LHCN-M2 (cell line): Measurements from ENCODE around the gene SARDH. TPM values are rescaled to one million over a fixed set of nuclear protein-coding genes. Genes with fewer than 3 reads are reported as not detected.

Source experiments
- DNase-seq: peaks from one replicate; pipeline ENCODE4 v3.0.0-alpha.2; 2012; ENCODE audit warnings: low read depth
- total RNA-seq: library from RNA; depleted of rRNA; stranded (reverse); fragments of >200 nt; gene quantifications from 2 replicates; pipeline ENCODE4 v1.2.3, GENCODE V29; 2014

The SARDH gene
- total RNA-seq, 1 experiment from 2014 or later, result 54.8 TPM

DNA sequence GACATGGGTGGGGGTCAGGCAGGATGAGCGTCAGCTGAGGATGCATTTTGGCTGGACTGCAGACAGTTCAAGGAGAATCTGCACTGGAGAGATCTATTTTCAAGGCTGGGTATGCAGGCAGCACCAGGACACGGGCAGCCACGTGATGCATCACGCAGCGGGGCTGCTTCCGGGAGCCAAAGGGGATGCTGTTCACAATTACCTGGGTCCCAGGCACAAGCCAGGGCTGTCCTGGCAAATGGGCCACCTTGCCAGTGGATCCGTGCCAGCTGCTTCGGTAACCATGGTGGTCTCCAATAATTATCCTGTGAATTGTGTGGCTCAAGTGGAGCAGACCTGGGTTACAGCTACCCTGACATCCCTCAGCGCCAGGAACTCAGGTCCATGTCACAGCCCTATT lies 84.5 kb downstream of the SARDH start:
- DNase-seq, result no peak

- no peak for DNase-seq
Measured at GRCh38 chr9:133650026-133650425, 88.1 kb downstream of the SARDH start.

- no peak for DNase-seq
Measured at GRCh38 chr9:133649194-133649593, 89.0 kb downstream of the SARDH start.

GRCh38 chr9:133647765-133648469 lies 90.2 kb downstream of the SARDH start:
- no peak for DNase-seq

- DNase-seq, result no peak
Measured at GRCh38 chr9:133647148-133647547, 91.0 kb downstream of the SARDH start.

DNA sequence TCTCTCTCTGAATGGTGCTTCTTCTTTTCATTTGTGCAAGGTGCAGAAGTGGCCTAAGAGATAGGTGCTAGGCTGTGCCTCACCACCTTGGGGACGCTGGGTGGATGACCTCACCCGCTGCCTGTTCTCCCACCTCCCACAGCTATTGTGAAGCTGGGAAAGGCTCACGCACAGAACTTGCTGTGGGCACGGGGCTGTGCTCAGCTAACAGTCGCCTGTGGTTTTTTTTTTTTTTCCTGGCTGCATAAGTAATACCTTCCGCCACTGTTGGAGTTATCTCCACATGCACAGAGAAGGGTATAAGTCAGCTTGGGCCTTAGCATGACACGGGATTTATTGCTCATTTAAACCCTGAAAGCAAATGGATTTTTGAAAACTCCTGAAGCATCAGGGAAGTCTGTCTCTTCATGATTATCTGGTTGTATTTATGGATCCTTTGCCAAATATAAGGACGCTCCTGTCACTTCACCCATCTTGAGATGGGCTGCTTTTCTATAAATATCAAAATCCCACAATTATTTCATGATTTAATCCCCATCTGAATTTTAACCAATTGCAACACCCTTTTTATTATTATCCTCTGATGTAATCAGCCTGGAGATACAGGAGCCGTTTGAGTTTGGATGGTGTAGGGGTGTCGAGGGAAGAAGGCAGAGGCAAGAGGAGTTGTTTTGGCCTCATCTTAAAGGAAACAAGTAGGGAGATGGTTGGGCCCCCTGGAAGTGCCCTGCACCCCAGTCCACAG lies 93.0 kb downstream of the SARDH start:
- no peak for DNase-seq

DNA sequence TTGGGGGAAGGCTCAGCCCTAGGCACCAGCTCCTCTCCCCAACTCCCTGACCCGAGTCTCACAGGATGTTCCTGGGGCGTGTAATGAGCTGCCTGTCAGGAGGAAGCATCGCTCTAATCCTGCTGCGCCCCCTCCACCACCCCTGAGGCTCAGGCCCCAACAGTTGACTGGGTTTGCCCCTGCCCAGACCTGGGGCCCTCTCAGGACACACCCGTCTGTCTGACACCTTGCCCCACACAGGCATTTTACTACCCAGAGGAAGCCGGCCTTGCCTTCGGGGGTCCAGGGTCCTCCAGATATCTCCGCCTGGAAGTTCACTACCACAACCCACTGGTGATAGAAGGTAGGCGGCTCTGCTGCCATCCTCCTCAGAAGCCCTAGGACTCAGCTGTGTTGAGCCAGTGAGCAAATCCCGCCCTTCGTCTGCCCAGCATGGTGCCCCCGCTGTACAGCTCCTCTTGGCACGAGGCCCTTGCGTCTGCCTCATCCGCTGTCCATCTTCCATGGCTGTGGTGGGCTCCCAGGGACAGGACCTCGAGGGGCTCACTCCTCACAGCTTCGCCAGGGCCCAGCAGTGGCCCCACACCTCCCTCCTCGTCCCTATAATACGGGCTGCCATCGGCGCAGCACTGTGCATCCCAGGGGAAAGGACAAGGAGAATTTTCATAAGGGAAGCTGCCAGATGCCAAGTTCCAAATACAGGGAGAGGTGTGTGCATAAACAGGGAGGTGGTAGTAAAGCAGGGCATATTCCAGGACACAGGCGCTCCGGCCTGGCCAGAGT lies 94.0 kb downstream of the SARDH start:
- no peak for DNase-seq

GRCh38 chr9:133643362-133643755 lies 94.8 kb downstream of the SARDH start:
- DNase-seq, result no peak

DNA sequence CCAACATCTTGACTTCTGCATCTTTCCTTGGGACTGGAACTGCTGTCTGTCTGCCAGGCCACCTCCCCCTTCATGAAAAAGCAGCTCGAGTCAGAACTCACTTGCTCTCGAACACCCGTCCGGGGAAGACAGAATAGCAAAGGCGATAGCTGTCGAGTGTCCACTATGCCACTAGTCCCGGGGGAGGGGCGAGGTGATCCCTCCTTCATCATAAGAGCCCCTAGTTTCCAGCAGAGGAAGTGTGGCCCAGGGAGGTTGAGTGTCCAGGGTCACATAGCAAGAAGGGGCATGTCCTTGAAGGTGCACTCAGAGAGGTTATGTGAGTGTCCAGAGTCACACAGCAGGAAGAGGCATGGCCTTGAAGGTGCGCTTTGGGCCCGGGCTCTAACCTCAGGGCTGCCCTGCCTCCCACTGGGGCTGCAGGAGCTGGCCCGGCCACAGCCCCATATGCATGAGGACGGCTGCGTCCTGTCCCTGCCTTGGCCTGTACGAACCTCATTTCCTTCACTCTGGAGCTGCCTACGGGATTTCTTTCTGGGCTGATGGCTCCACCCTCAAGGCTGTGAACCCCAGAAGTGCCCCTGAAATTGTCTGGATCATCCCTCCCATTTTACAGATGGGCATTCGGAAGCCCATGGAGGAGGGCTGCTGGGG lies 95.3 kb downstream of the SARDH start:
- DNase-seq, result no peak

GRCh38 chr9:133641861-133642595 lies 96.1 kb downstream of the SARDH start:
- no peak for DNase-seq

GRCh38 chr9:133641396-133641655 lies 96.8 kb downstream of the SARDH start:
- DNase-seq, result no peak

DNA sequence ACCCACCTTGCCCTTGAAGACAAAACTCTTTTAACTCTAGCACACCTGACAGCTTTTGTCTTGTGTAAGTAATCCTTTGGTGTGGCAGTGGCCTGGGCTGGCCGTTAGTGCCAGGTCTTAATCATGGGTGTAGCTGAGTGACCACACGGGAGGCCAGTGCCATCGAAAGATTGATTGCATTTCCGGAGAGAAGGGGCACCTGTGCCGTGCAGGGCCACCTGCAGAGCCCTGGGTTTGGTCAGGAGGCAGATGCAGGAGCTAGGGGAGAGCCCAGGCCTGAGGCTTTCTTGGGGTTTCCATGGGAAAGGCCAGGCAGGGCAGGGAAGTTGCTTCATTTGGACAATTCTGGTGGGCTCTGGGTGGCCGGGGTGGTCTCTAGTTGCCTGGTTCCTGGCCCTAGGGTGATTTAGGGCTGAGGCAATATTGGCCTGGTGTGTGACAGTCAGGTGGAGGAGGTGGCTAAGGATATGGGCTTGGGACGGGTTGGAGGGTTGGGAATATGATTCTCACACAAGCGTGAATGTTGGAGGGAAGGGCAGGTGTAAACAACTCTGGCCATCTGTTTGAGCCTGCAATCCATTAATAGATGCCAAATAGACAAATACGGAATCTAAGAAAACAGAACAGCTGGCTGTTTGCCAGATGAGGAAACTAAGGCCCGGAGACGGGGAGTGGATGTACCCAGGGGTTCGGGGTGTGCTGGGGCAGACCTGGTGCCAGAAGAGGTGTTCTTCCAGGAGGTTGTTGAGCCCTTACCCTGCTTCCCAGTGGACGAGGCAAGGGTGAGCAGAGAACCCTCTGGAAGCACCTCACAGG lies 97.4 kb downstream of the SARDH start:
- no peak for DNase-seq

DNA sequence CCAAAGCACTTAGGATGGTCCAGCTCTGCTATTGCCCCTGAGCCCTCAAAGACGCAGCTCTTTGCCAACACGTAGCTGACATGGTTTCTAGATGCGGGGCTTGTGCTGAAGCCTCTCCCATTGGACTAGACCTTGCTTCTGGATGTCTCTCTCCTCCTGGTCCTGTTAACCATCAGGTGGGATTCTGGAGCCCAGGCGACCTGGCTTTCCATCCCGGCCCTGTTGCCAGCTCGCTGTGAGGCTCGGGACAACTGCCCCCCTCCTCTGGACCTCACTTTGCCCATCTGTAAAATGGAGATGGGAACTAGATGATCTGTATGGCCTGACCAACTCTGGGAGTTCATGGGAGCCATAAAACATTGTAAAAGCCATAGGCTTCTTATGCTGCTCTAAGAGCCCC lies 98.0 kb downstream of the SARDH start:
- DNase-seq, result no peak

GRCh38 chr9:133639613-133640012 lies 98.5 kb downstream of the SARDH start:
- no peak for DNase-seq

DNA sequence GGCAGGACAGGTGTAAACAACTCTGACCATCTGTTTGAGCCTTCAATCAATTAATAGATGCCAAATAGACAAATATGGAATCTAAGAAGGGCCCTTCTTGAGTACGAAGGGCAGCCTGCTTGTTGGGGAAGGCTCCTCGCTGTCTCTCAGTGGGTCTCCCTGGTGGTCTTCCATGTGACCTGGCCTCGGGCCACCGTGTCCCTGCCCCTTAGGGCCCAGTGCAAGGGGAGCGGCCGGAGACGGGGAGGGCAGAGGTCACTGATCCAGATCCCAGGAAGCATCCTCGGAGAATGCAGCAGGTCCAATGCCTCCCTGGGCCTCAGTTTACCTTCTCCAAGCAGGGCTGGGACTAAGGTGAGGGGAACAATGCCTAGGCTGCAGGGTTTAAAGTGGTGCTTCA lies 99.4 kb downstream of the SARDH start:
- DNase-seq, result no peak

- DNase-seq, result no peak
Measured at GRCh38 chr9:133638076-133638475, 100.1 kb downstream of the SARDH start.

- DNase-seq, result no peak
Measured at GRCh38 chr9:133637451-133638055, 100.6 kb downstream of the SARDH start.

DNA sequence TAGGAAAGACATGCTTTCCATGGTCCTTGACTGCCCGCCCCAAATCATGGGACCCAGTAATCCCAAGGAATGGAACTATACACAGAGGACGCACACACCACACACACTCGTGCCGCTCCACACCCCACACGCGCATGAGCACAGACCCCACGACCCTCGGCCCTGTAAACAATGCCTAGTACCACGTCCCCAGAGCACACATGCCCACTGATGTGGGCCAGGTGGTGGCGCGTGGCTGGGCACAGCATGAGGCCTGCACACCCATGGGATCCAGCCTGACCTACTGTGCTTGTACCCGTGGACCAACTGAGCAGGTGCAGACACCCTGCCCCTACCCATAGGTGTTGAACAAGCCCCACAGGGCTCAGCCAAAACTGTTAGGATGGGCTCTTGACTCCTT lies 101.2 kb downstream of the SARDH start:
- no peak for DNase-seq

DNA sequence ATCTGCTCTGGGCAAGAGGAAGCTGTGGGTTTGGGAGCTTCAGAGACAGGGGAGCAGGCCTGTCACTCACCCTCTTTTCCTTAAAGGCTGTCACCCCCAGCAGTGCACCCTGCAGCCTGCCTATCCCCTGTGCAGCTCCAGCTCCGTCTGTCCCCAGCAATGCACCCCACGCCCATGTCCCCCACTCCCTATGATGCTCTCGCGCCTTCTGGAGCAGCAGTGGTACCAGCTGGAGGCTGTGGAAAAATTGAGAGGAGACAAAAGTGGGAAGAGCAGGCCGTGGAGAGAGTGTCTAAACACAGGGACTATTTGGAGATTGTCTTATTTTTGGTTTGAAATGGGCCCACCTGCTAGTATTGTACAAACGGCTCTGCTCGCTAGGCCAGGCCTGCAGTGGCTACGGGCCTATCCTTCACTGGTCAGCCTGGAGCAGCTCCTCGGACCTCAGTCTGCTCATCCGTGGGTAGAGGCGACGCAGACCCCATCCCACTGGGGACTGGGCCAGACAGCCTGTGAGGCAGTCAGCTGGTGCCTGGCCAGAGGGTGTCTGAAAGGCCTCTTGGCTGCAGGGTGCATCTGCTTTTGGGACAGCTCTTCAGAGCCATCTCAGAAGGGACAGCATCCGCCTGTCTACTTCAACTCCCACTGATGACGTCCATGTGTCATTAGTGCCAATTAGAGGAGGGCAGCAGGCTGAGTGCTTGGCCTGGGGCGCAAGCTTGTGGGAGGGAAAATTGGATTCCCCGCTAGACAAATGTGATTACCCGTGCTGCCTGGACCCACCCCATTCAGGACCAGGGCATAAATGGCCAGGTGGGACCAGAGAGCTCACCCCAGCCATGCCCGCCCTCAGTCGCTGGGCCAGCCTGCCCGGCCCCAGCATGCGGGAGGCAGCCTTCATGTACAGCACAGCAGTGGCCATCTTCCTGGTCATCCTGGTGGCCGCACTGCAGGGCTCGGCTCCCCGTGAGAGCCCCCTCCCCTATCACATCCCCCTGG lies 102.3 kb downstream of the SARDH start, which contains the start of gene DBH:
Gene DBH (plus strand): TSS at position 831 of the 999 bp plus-strand sequence. CDS start 9 bp downstream, at position 840.
- no peak for DNase-seq
